Measurements from ENCODE around the gene RCOR2. TPM values are rescaled to one million over a fixed set of nuclear protein-coding genes. Genes with fewer than 3 reads are reported as not detected.

Gene RCOR2
- total RNA-seq, 1 donor from 2014 or later, result 38.1 TPM

DNA sequence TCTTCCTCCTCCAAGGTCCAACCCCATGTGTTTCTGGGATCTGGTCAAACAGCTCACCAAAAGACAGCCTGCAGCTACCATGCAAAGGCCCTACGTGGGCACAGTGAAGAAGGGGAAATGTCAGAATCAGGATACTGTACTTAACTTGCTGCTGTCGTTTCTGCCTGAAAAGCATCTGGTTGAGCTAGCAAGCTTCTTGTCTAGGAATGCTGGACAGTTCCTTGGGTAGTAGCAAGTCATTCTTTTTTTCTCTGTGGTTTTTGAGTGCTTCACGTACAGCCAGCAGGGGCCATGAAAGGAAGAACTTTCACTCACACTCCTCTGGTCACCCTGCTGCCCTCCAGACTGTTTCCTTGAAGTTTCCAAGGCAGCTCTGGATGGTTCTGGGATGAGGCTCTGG lies 24.7 kb downstream of the RCOR2 start:
- peaks cover 24% of the 10 kb centered on the region for H3K36me3 Mint-ChIP-seq
- TF ChIP-seq, protein P1, sequence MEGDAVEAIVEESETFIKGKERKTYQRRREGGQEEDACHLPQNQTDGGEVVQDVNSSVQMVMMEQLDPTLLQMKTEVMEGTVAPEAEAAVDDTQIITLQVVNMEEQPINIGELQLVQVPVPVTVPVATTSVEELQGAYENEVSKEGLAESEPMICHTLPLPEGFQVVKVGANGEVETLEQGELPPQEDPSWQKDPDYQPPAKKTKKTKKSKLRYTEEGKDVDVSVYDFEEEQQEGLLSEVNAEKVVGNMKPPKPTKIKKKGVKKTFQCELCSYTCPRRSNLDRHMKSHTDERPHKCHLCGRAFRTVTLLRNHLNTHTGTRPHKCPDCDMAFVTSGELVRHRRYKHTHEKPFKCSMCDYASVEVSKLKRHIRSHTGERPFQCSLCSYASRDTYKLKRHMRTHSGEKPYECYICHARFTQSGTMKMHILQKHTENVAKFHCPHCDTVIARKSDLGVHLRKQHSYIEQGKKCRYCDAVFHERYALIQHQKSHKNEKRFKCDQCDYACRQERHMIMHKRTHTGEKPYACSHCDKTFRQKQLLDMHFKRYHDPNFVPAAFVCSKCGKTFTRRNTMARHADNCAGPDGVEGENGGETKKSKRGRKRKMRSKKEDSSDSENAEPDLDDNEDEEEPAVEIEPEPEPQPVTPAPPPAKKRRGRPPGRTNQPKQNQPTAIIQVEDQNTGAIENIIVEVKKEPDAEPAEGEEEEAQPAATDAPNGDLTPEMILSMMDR (conservative IDR thresholded peaks at IDR 0.05), result no peak
- H3K27ac Mint-ChIP-seq, result no peak overlapping the region
- no peak overlapping the region for H3K4me3 Mint-ChIP-seq
- no peak for DNase-seq (ENCODE audit: extremely low spot score, unreplicated experiment)
- H3K4me1 Mint-ChIP-seq (ENCODE audit: unreplicated experiment), result peaks cover 27% of the 10 kb centered on the region
- H3K27me3 Mint-ChIP-seq, result no peaks in the 10 kb centered on the region
- H3K9me3 Mint-ChIP-seq, result no peaks in the 10 kb centered on the region

DNA sequence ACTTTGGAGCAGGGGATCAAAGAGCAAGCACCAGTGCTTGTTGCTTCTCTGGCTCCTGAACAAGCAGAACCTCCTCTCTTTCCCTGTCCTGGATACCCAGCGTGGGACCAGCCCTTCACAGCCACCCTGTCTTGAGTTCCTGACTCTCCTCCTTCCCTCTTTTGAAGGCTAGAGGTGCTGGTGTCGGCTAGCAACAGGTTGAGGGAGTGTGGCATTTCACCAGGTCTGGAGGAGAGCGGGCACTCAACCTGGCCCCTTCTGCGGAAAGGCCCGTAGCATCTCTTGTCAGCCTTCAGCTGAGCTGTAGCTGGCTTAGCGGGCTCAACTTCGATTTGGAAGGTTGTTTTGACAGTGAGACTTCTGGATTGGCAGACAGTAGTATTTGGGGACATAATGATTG lies 26.6 kb downstream of the RCOR2 start:
- H3K36me3 Mint-ChIP-seq, result peaks cover 12% of the 10 kb centered on the region
- H3K27me3 Mint-ChIP-seq, result no peaks in the 10 kb centered on the region
- H3K4me1 Mint-ChIP-seq (ENCODE audit: unreplicated experiment), result peaks cover 27% of the 10 kb centered on the region
- peak overlapping the region; percentile 38 for H3K27ac Mint-ChIP-seq
- no peaks in the 10 kb centered on the region for H3K9me3 Mint-ChIP-seq
- H3K4me3 Mint-ChIP-seq, result no peak overlapping the region
- DNase-seq (ENCODE audit: extremely low spot score, unreplicated experiment), result no peak
- TF ChIP-seq, protein P1 (conservative IDR thresholded peaks at IDR 0.05), result no peak

DNA sequence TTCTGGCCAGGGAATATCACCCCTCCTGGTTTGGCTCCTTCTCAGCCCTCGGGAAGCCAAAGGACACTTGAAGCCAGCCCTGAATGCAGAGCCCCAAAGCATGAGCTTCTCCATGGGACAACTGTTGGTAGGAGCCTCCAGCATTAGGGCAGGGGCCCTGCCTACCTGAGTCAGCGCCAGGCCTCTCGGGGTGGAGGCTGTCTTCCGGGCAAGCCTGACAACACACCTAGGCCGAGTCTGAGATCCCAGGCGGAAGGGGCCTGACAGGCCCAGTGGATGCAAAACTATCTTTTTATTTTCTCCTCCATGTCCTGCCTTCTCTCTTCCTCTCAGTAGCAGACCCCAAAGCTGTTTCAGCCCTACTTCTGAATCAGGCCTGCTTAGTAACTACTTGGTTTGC lies 27.6 kb downstream of the RCOR2 start:
- Mint-ChIP-seq H3K4me1 (ENCODE audit: unreplicated experiment) (peaks cover 31% of the 10 kb centered on the region), H3K27ac (peak overlapping the region; percentile 96), H3K4me3 (peak overlapping the region; percentile 83), H3K27me3 (no peaks in the 10 kb centered on the region), H3K36me3 (peaks cover 8% of the 10 kb centered on the region), H3K9me3 (no peaks in the 10 kb centered on the region)
- no peak for DNase-seq (ENCODE audit: extremely low spot score, unreplicated experiment)
- TF ChIP-seq, protein P1 (conservative IDR thresholded peaks at IDR 0.05), result no peak

DNA sequence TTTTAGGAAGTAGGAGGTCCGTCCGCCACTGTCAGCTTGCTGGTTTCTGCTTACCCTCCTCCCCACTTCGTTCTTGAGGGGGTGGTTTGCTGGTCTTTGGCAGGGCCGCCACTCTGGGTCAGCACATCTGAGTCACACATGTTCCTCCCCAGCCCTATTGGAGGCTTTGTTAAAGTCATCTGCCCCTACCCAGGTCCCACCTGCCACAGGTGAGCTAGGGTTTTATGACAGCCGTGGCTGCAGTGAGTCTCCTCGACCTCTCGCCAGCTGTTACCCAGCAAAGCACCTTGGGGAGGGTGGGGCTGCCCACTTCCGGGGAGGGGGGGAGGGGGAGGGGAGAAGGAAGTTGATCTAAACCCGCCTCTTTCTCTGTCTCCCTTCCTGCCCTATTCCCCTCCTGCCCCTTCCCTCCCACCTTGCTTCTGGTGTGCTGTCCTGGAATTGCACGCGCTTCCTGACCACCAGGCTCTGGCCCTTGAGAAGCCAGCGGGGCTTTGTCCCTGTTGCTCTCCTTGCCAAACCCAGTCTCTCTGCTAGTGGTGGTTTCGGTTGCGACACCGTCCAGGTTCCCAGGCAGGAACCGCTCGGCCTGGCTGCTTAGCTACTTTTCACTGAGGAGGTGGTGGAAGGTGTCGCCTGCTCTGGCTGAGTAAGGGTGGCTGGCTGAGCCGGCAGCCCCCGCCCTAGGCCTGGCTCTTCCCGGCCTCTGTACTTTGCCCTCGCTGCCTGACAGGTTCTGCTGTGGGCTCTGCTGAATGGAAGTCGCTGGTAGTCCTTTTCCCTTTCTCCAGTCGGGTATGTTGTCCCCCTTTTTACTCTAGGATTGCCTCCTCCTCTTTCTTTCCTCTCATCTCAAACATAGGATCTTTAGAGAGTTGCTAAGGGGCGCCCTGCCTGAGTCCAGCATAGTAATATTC lies 28.5 kb downstream of the RCOR2 start:
- Mint-ChIP-seq H3K27ac (peak overlapping the region; percentile 96), H3K36me3 (peaks cover 4% of the 10 kb centered on the region), H3K4me1 (ENCODE audit: unreplicated experiment) (peaks cover 33% of the 10 kb centered on the region), H3K9me3 (no peaks in the 10 kb centered on the region), H3K4me3 (peak overlapping the region; percentile 83), H3K27me3 (no peaks in the 10 kb centered on the region)
- no peak for DNase-seq (ENCODE audit: extremely low spot score, unreplicated experiment)
- TF ChIP-seq, protein P1 (conservative IDR thresholded peaks at IDR 0.05), result no peak

DNA sequence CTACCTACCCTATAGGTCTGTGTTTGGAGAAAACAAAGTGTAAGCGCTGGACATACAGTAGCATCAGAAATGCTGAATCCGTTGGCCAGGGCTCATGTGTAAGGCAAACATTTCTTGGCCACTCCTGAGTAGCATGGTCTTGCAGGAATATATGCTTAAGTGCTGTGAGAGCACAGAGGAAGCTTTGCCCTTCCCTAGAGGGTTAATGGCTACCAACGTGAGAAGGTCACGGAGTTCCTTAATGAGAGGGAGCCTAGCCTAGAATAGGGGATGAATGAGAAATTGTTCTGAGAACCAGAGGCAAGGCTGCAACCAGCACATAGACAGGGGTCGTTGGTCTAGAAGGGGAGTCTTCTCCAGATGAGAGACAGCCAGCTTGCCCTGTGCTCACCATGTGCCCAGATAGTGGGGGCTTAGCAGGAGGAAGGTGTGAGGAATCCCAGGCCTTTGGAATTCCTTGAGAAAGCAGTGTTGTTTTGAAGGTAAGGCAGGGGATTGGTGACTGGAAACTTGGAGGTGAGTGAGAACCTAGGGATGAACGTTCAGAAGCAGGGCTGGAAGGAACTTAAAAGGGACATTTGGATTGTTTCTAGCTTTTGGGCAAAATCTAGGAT lies 29.5 kb downstream of the RCOR2 start:
- Mint-ChIP-seq H3K36me3 (no peaks in the 10 kb centered on the region), H3K4me1 (ENCODE audit: unreplicated experiment) (peaks cover 35% of the 10 kb centered on the region), H3K9me3 (no peaks in the 10 kb centered on the region), H3K4me3 (peak overlapping the region; percentile 50), H3K27ac (peak overlapping the region; percentile 96), H3K27me3 (no peaks in the 10 kb centered on the region)
- no peak for DNase-seq (ENCODE audit: extremely low spot score, unreplicated experiment)
- TF ChIP-seq, protein P1 (conservative IDR thresholded peaks at IDR 0.05), result no peak

Measured in type B pancreatic cell (in vitro differentiated cells).